Mammary epithelial cell (primary cell): ENCODE results near the gene LIMS2.

ENCODE experiments used
- EZH2 ChIP-seq: IDR thresholded peaks from 2 replicates; pipeline ENCODE4 v1.6.1; 2012; ENCODE audit warnings: low read length, inconsistent platforms, borderline replicate concordance
- TF ChIP-seq, protein P1 (sequence below), 2 donors: IDR thresholded peaks in 1 of 2; conservative IDR thresholded peaks in 1 of 2; 2 replicates each; pipeline ENCODE4 v1.5.1; 2011 to 2012; ENCODE audit warnings: inconsistent platforms in 2 of 2, low read length in 2 of 2, mild to moderate bottlenecking in 2 of 2, control low read depth in 1 of 2, low read depth in 1 of 2; ENCODE audit not compliant: insufficient read depth in 1 of 2; ENCODE audit errors: extremely low read depth in 1 of 2

DNA sequence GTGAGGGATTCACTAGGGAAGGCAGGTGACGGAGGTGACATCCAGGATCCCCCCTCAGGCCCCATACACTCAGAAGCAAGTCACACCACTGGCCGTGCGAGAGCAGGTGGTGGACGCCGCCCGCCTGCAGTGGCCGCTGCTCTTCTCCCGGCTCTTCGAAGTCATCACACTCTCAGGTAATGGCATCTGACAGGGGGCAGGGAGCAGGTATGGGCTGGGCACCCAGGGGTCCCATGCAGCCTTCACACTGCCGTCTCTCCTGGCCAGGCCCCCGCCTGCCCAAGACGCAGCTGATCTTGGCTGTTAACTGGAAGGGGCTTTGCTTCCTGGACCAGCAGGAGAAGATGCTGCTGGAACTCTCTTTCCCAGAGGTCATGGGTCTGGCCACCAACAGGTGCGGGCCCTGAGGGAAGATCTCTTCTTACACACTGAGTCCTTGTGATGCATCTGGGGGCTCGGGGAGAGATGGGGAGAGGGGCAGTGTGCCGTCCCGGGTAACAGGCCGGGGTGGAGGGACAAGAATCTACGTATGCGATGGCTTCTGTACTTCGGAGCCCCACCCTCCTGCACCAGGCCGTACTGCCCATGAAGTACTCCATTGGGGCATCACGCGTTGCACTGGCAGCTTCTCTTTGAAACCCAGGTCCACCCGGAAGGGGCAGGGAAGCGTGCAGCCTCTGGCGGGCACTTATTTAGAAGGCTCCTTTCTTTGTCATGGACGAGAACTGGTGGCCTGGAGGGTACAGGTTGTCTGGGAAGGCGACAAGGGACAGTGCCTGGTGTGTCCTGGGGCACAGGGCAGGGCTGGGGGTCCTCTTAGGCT, 48.2 kb downstream of the LIMS2 start:
- TF ChIP-seq, protein P1, sequence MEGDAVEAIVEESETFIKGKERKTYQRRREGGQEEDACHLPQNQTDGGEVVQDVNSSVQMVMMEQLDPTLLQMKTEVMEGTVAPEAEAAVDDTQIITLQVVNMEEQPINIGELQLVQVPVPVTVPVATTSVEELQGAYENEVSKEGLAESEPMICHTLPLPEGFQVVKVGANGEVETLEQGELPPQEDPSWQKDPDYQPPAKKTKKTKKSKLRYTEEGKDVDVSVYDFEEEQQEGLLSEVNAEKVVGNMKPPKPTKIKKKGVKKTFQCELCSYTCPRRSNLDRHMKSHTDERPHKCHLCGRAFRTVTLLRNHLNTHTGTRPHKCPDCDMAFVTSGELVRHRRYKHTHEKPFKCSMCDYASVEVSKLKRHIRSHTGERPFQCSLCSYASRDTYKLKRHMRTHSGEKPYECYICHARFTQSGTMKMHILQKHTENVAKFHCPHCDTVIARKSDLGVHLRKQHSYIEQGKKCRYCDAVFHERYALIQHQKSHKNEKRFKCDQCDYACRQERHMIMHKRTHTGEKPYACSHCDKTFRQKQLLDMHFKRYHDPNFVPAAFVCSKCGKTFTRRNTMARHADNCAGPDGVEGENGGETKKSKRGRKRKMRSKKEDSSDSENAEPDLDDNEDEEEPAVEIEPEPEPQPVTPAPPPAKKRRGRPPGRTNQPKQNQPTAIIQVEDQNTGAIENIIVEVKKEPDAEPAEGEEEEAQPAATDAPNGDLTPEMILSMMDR (conservative IDR thresholded peaks at IDR 0.05 in 1 of 2, IDR thresholded peaks at IDR 0.05 in 1 of 2; ENCODE audit: extremely low read depth in 1 of 2, insufficient read depth in 1 of 2, low read depth in 1 of 2, low read length in 2 of 2): no peak
- no peak for TF ChIP-seq EZH2
